H9 (cell line): Measurements from ENCODE around the gene ACP2. TPM values are rescaled to one million over a fixed set of nuclear protein-coding genes. Genes with fewer than 3 reads are reported as not detected.

Experiments used
- DNase-seq: peaks from one replicate; pipeline ENCODE4 v3.0.0-alpha.2; 2017
- H2AFZ ChIP-seq: one replicate; pipeline ENCODE4 v1.6.1; 2013; ENCODE audit warnings: mild to moderate bottlenecking, low read length, control low read depth, moderate library complexity
- H2AK5ac ChIP-seq: 2 replicates; pipeline ENCODE4 v1.6.1; 2013; ENCODE audit warnings: low read length, control low read depth, mixed read lengths; ENCODE audit not compliant: insufficient read length
- H2BK120ac ChIP-seq: one replicate; pipeline ENCODE4 v1.6.1; 2013; ENCODE audit warnings: low read depth, mild to moderate bottlenecking, low read length, control low read depth, inconsistent platforms; ENCODE audit not compliant: poor library complexity, severe bottlenecking
- H2BK12ac ChIP-seq: 2 replicates; pipeline ENCODE4 v1.6.1; 2013; ENCODE audit warnings: low read length, control low read depth, mixed read lengths, low read depth; ENCODE audit not compliant: insufficient read length
- H2BK15ac ChIP-seq: 2 replicates; pipeline ENCODE4 v1.6.1; 2013; ENCODE audit warnings: low read depth, low read length, control low read depth
- H2BK20ac ChIP-seq: one replicate; pipeline ENCODE4 v1.6.1; 2013; ENCODE audit warnings: low read depth, mild to moderate bottlenecking, low read length, control low read depth, inconsistent platforms; ENCODE audit not compliant: poor library complexity, severe bottlenecking
- H2BK5ac ChIP-seq: 2 replicates; pipeline ENCODE4 v1.6.1; 2013; ENCODE audit warnings: low read length, control low read depth, mixed read lengths; ENCODE audit not compliant: insufficient read length
- H3K14ac ChIP-seq: 2 replicates; pipeline ENCODE4 v1.6.1; 2013; ENCODE audit warnings: low read length, control low read depth; ENCODE audit not compliant: insufficient read depth
- H3K18ac ChIP-seq: 2 replicates; pipeline ENCODE4 v1.6.1; 2013; ENCODE audit warnings: low read depth, mild to moderate bottlenecking, mixed read lengths, low read length, control low read depth; ENCODE audit not compliant: insufficient read length
- H3K23ac ChIP-seq: 2 replicates; pipeline ENCODE4 v1.6.1; 2013; ENCODE audit warnings: low read length, control low read depth, mixed read lengths, low read depth; ENCODE audit not compliant: insufficient read length
- H3K23me2 ChIP-seq: 2 replicates; pipeline ENCODE4 v1.6.1; 2013; ENCODE audit warnings: low read depth, mild to moderate bottlenecking, mixed read lengths, low read length, control low read depth; ENCODE audit not compliant: insufficient read length, poor library complexity, severe bottlenecking
- H3K27ac ChIP-seq: 2 replicates; pipeline ENCODE4 v1.5.1; 2013; ENCODE audit warnings: low read length, control low read depth, mixed read lengths, low read depth; ENCODE audit not compliant: insufficient read length
- H3K27me3 ChIP-seq: 2 replicates; pipeline ENCODE4 v1.6.1; 2013; ENCODE audit warnings: low read length, control low read depth, inconsistent platforms; ENCODE audit not compliant: insufficient read depth
- H3K4ac ChIP-seq: 2 replicates; pipeline ENCODE4 v1.6.1; 2013; ENCODE audit warnings: low read depth, mild to moderate bottlenecking, control low read depth, inconsistent platforms, low read length, moderate library complexity
- H3K4me1 ChIP-seq: 2 replicates; pipeline ENCODE4 v1.6.1; 2013; ENCODE audit warnings: low read length, control low read depth, inconsistent platforms; ENCODE audit not compliant: insufficient read depth
- H3K4me2 ChIP-seq: 2 replicates; pipeline ENCODE4 v1.6.1; 2013; ENCODE audit warnings: low read length, control low read depth, mixed read lengths; ENCODE audit not compliant: insufficient read length, insufficient read depth
- H3K56ac ChIP-seq: 2 replicates; pipeline ENCODE4 v1.6.1; 2013; ENCODE audit warnings: low read depth, mild to moderate bottlenecking, mixed read lengths, low read length, control low read depth; ENCODE audit not compliant: insufficient read length
- H3K79me1 ChIP-seq: 2 replicates; pipeline ENCODE4 v1.6.1; 2013; ENCODE audit warnings: low read depth, mild to moderate bottlenecking, moderate library complexity, low read length, control low read depth, inconsistent platforms; ENCODE audit not compliant: insufficient read depth, poor library complexity, severe bottlenecking
- H3K79me2 ChIP-seq: 2 replicates; pipeline ENCODE4 v1.6.1; 2013; ENCODE audit warnings: low read length, control low read depth, inconsistent platforms; ENCODE audit not compliant: insufficient read depth
- H3K9ac ChIP-seq: 2 replicates; pipeline ENCODE4 v1.6.1; 2013; ENCODE audit warnings: low read length, control low read depth, mixed read lengths; ENCODE audit not compliant: insufficient read length; ENCODE audit errors: extremely low read depth
- H3K9me3 ChIP-seq: one replicate; pipeline ENCODE4 v1.6.1; 2013; ENCODE audit warnings: low read depth, low read length, inconsistent platforms; ENCODE audit not compliant: control insufficient read depth
- H3T11ph ChIP-seq: one replicate; pipeline ENCODE4 v1.6.1; 2013; ENCODE audit warnings: mild to moderate bottlenecking, low read length, control low read depth, inconsistent platforms
- H4K20me1 ChIP-seq: one replicate; pipeline ENCODE4 v1.6.1; 2013; ENCODE audit not compliant: control insufficient read depth, insufficient read length, insufficient read depth
- H4K5ac ChIP-seq: 2 replicates; pipeline ENCODE4 v1.6.1; 2013; ENCODE audit warnings: low read depth, mild to moderate bottlenecking, mixed read lengths, low read length, control low read depth; ENCODE audit not compliant: insufficient read length
- H4K8ac ChIP-seq: replicated peaks from 2 replicates; pipeline ENCODE4 v1.6.1; 2013; ENCODE audit warnings: low read length, control low read depth, mixed read lengths, low read depth; ENCODE audit not compliant: insufficient read length
- H4K91ac ChIP-seq: 2 replicates; pipeline ENCODE4 v1.6.1; 2013; ENCODE audit warnings: low read depth, mild to moderate bottlenecking, moderate library complexity, mixed read lengths, low read length, control low read depth; ENCODE audit not compliant: insufficient read length
- H3K27ac Mint-ChIP-seq, 3 experiments: 2 replicates in 2 of 3; 3 replicates in 1 of 3; pipeline ENCODE4 v1.8.0; 2020 to 2021; ENCODE audit warnings: mixed read lengths in 3 of 3, mild to moderate bottlenecking in 1 of 3, moderate library complexity in 1 of 3
- H3K27me3 Mint-ChIP-seq: 2 replicates; pipeline ENCODE4 v1.8.0; 2021; ENCODE audit warnings: low read depth, mild to moderate bottlenecking, moderate library complexity, mixed read lengths
- H3K36me3 Mint-ChIP-seq, 3 experiments: 2 replicates in 2 of 3; 3 replicates in 1 of 3; pipeline ENCODE4 v1.8.0; 2020 to 2021; ENCODE audit warnings: low read depth in 3 of 3, mixed read lengths in 3 of 3; ENCODE audit not compliant: insufficient read depth in 1 of 3
- H3K4me1 Mint-ChIP-seq, 2 experiments: 2 replicates each; pipeline ENCODE4 v1.8.0; 2020; ENCODE audit warnings: mixed read lengths in 2 of 2
- H3K4me3 Mint-ChIP-seq, 2 experiments: 2 replicates in 1 of 2; 3 replicates in 1 of 2; pipeline ENCODE4 v1.8.0; 2020 to 2021; ENCODE audit warnings: mild to moderate bottlenecking in 2 of 2, mixed read lengths in 2 of 2, moderate library complexity in 1 of 2
- H3K9me3 Mint-ChIP-seq, 2 experiments: 2 replicates in 1 of 2; 3 replicates in 1 of 2; pipeline ENCODE4 v1.8.0; 2020; ENCODE audit warnings: mild to moderate bottlenecking in 2 of 2, mixed read lengths in 2 of 2, moderate library complexity in 1 of 2
- CTCF ChIP-seq: fragments of 200-600 bp; sonication (generic); conservative IDR thresholded peaks from 3 replicates; pipeline ENCODE4 v1.8.0; 2021; ENCODE audit warnings: antibody characterized with exemption, mild to moderate bottlenecking
- WGBS: extraction: QIAGEN DNeasy Blood & Tissue Kit; methylation state at CpG from one replicate; pipeline ENCODE4 v1.1.7; 2013; ENCODE audit warnings: missing lambda C conversion rate, low lambda C conversion rate, mixed read lengths; ENCODE audit not compliant: insufficient read length; ENCODE audit errors: extremely low coverage; 5-methylcytosine and 5-hydroxymethylcytosine counted together
- total RNA-seq: library from RNA; stranded (reverse); gene quantifications from 2 replicates; pipeline ENCODE4 v1.2.1, GENCODE V29; 2021

Gene ACP2
- total RNA-seq, 1 experiment from 2014 or later: 29.5 TPM

GRCh38 chr11:47261291-47261800 lies 12.7 kb upstream of the ACP2 start:
- Mint-ChIP-seq H3K4me3 (no peak overlapping the region), H3K27me3 (no peaks in the 10 kb centered on the region; the same call in 1 of the 2 replicates), H3K9me3 (no peaks in the 10 kb centered on the region), H3K36me3 (peaks cover 0 to 6% (median 0%) of the 10 kb centered on the region in 3 experiments; a peak in 3 of 7 replicates), H3K4me1 (peaks cover 19 to 23% of the 10 kb centered on the region in 2 experiments), H3K27ac (no peak overlapping the region; a peak in 3 of 7 replicates)
- Histone ChIP-seq H3K4ac (no peak overlapping the region), H3K9ac (no peak overlapping the region), H3K27me3 (no peaks in the 10 kb centered on the region), H3T11ph (no peak overlapping the region), H3K4me1 (no peaks in the 10 kb centered on the region; the same call in 1 of the 2 replicates), H3K79me1 (no peaks in the 10 kb centered on the region), H3K18ac (no peak overlapping the region), H4K5ac (no peak overlapping the region), H2AFZ (no peak overlapping the region), H2AK5ac (no peak overlapping the region), H2BK12ac (no peak overlapping the region), H4K91ac (no peak overlapping the region), H2BK120ac (no peak overlapping the region), H3K56ac (no peak overlapping the region), H2BK15ac (no peak overlapping the region), H3K9me3 (no peaks in the 10 kb centered on the region), H3K14ac (no peak overlapping the region), H2BK20ac (no peak overlapping the region), H4K20me1 (no peaks in the 10 kb centered on the region), H3K79me2 (no peaks in the 10 kb centered on the region), H3K4me2 (no peak overlapping the region), H3K23me2 (peaks cover 4% of the 10 kb centered on the region), H4K8ac (no peak overlapping the region), H3K23ac (no peak overlapping the region), H3K27ac (no peak overlapping the region), H2BK5ac (no peak overlapping the region)
- WGBS: no CpG with 5 or more reads among the region's 22 CpGs
- TF ChIP-seq CTCF: no peak
- DNase-seq: no peak
